ENCODE results near the gene SLC13A4. TPM values are rescaled to one million over a fixed set of nuclear protein-coding genes. Genes with fewer than 3 reads are reported as not detected.

The SLC13A4 gene
- polyA plus RNA-seq, 1 donor from 2014 or later = 1.4 TPM

DNA sequence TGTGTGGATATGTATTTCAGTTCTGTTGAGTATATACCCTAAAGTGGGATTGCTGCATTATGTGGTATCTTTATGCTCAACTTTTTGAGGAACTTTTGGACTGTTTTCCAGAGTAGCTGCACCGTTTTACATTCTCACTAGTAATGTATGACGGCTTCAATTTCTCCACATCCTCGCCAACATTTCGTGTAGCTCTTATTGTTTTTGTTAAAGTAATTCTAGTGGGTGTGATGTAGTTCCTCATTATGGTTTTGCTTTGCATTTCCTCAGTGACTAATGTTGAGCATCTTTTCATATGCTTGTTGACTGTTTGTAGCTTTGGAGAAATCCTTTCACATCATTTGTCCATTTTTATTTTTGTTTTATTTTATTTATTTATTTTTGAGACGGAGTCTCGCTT is 61.1 kb downstream of the SLC13A4 start:
- Histone ChIP-seq H3K36me3 (ENCODE audit: insufficient read depth, low read length) (no peaks in the 10 kb centered on the region), H2AFZ (ENCODE audit: low read depth, low read length) (no peak overlapping the region), H3K4me3 (ENCODE audit: low read length) (no peak overlapping the region), H3K9me2 (ENCODE audit: insufficient read depth, low read length) (no peaks in the 10 kb centered on the region), H3K4me2 (ENCODE audit: low read length) (no peak overlapping the region), H3K27ac (ENCODE audit: low read length) (no peak overlapping the region), H3K79me2 (replicated peaks; ENCODE audit: insufficient read depth, low read length) (peaks cover 79% of the 10 kb centered on the region), H3F3A (ENCODE audit: insufficient read depth, low read length, poor library complexity, severe bottlenecking) (no peaks in the 10 kb centered on the region), H3K9me3 (ENCODE audit: low read length) (no peaks in the 10 kb centered on the region), H3K27me3 (ENCODE audit: insufficient read depth, low read depth, low read length) (no peaks in the 10 kb centered on the region), H4K20me1 (ENCODE audit: insufficient read depth) (no peaks in the 10 kb centered on the region), H3K9ac (ENCODE audit: low read length) (no peak overlapping the region)
- TF ChIP-seq TAF1 (IDR thresholded peaks at IDR 0.05; ENCODE audit: low read depth) = no peak
- no peak for TF ChIP-seq MXI1 (conservative IDR thresholded peaks at IDR 0.05; ENCODE audit: poor library complexity, severe bottlenecking)
- TF ChIP-seq SMC3 (conservative IDR thresholded peaks at IDR 0.05; ENCODE audit: poor library complexity) = no peak
- no peak for TF ChIP-seq EP300 (conservative IDR thresholded peaks at IDR 0.05; ENCODE audit: poor library complexity, severe bottlenecking)
- no peak for TF ChIP-seq CTCF (IDR thresholded peaks at IDR 0.05; ENCODE audit: poor library complexity, severe bottlenecking)
- no peak for TF ChIP-seq EZH2 (IDR thresholded peaks at IDR 0.05; ENCODE audit: borderline replicate concordance, insufficient read depth, low read length, poor library complexity, severe bottlenecking)
- no peak for TF ChIP-seq REST (IDR thresholded peaks at IDR 0.05; ENCODE audit: borderline replicate concordance)
- no peak for TF ChIP-seq POLR2AphosphoS5 (IDR thresholded peaks at IDR 0.05)
- no peak for TF ChIP-seq RAD21 (conservative IDR thresholded peaks at IDR 0.05)

GRCh38 chr7:135666156-135666555 is 61.8 kb downstream of the SLC13A4 start:
- no peaks in the 10 kb centered on the region for H3F3A ChIP-seq (ENCODE audit: insufficient read depth, low read length, poor library complexity, severe bottlenecking)

More at GRCh38 chr7:135666156-135666555, 61.8 kb downstream of the SLC13A4 start:
- Histone ChIP-seq H2AFZ (ENCODE audit: low read depth, low read length) (no peak overlapping the region), H3K27ac (ENCODE audit: low read length) (no peak overlapping the region), H3K79me2 (replicated peaks; ENCODE audit: insufficient read depth, low read length) (peaks cover 72% of the 10 kb centered on the region), H3K9me3 (ENCODE audit: low read length) (no peaks in the 10 kb centered on the region), H3K9ac (ENCODE audit: low read length) (no peak overlapping the region), H4K20me1 (ENCODE audit: insufficient read depth) (no peaks in the 10 kb centered on the region), H3K9me2 (ENCODE audit: insufficient read depth, low read length) (no peaks in the 10 kb centered on the region), H3K36me3 (ENCODE audit: insufficient read depth, low read length) (no peaks in the 10 kb centered on the region), H3K4me2 (ENCODE audit: low read length) (no peak overlapping the region), H3K4me3 (ENCODE audit: low read length) (no peak overlapping the region), H3K27me3 (ENCODE audit: insufficient read depth, low read depth, low read length) (no peaks in the 10 kb centered on the region)
- TF ChIP-seq RAD21 (conservative IDR thresholded peaks at IDR 0.05) = no peak
- TF ChIP-seq EZH2 (IDR thresholded peaks at IDR 0.05; ENCODE audit: borderline replicate concordance, insufficient read depth, low read length, poor library complexity, severe bottlenecking) = no peak
- TF ChIP-seq POLR2AphosphoS5 (IDR thresholded peaks at IDR 0.05) = no peak
- TF ChIP-seq MXI1 (conservative IDR thresholded peaks at IDR 0.05; ENCODE audit: poor library complexity, severe bottlenecking) = no peak
- no peak for TF ChIP-seq EP300 (conservative IDR thresholded peaks at IDR 0.05; ENCODE audit: poor library complexity, severe bottlenecking)
- TF ChIP-seq SMC3 (conservative IDR thresholded peaks at IDR 0.05; ENCODE audit: poor library complexity) = no peak
- TF ChIP-seq TAF1 (IDR thresholded peaks at IDR 0.05; ENCODE audit: low read depth) = no peak
- no peak for TF ChIP-seq REST (IDR thresholded peaks at IDR 0.05; ENCODE audit: borderline replicate concordance)
- no peak for TF ChIP-seq CTCF (IDR thresholded peaks at IDR 0.05; ENCODE audit: poor library complexity, severe bottlenecking)

Measured in neural cell (in vitro differentiated cells).